Right kidney (tissue), 9 donors: ENCODE data around the gene TAF6.

Experiments used
- DNase-seq: peaks from one replicate; pipeline ENCODE4 v3.0.0-alpha.2; 2016
- long read RNA-seq, 8 donors: transcript quantifications; one replicate each; lab custom pipeline, GENCODE V29; 2026

Gene TAF6
- long read RNA-seq, donor 1, transcript TAF6-211 (15 exons, 2,464 nt): major isoform, 5 of 5 reads
- long read RNA-seq, donor 1, partial matches to known transcripts: 0 of 5 reads
- long read RNA-seq, donor 1, other reads (novel, unspliced or antisense): 0 of 5 reads
- long read RNA-seq, donor 2, transcript TAF6-211 (15 exons, 2,464 nt): major isoform, 5 of 8 reads
- long read RNA-seq, donor 2, partial matches to known transcripts: 0 of 8 reads
- long read RNA-seq, donor 2, other reads (novel, unspliced or antisense): 0 of 8 reads
- long read RNA-seq, donor 3, partial matches to known transcripts: 0 of 5 reads
- long read RNA-seq, donor 3, other reads (novel, unspliced or antisense): 0 of 5 reads
- long read RNA-seq, donor 4, partial matches to known transcripts: 10 of 12 reads
- long read RNA-seq, donor 4, other reads (novel, unspliced or antisense): 0 of 12 reads
- long read RNA-seq, donor 5, transcript TAF6-211 (15 exons, 2,464 nt): major isoform, 11 of 14 reads
- long read RNA-seq, donor 5, partial matches to known transcripts: 0 of 14 reads
- long read RNA-seq, donor 5, other reads (novel, unspliced or antisense): 0 of 14 reads
- long read RNA-seq, donor 6, transcript TAF6-211 (15 exons, 2,464 nt): major isoform, 10 of 17 reads
- long read RNA-seq, donor 6, partial matches to known transcripts: 5 of 17 reads
- long read RNA-seq, donor 6, other reads (novel, unspliced or antisense): 0 of 17 reads
- long read RNA-seq, donor 7, transcript TAF6-211 (15 exons, 2,464 nt): major isoform, 5 of 26 reads
- long read RNA-seq, donor 7, partial matches to known transcripts: 12 of 26 reads
- long read RNA-seq, donor 7, other reads (novel, unspliced or antisense): 5 of 26 reads
- long read RNA-seq, donor 8, transcript TAF6-211 (15 exons, 2,464 nt): major isoform, 6 of 14 reads
- long read RNA-seq, donor 8, partial matches to known transcripts: 6 of 14 reads
- long read RNA-seq, donor 8, other reads (novel, unspliced or antisense): 0 of 14 reads

DNA sequence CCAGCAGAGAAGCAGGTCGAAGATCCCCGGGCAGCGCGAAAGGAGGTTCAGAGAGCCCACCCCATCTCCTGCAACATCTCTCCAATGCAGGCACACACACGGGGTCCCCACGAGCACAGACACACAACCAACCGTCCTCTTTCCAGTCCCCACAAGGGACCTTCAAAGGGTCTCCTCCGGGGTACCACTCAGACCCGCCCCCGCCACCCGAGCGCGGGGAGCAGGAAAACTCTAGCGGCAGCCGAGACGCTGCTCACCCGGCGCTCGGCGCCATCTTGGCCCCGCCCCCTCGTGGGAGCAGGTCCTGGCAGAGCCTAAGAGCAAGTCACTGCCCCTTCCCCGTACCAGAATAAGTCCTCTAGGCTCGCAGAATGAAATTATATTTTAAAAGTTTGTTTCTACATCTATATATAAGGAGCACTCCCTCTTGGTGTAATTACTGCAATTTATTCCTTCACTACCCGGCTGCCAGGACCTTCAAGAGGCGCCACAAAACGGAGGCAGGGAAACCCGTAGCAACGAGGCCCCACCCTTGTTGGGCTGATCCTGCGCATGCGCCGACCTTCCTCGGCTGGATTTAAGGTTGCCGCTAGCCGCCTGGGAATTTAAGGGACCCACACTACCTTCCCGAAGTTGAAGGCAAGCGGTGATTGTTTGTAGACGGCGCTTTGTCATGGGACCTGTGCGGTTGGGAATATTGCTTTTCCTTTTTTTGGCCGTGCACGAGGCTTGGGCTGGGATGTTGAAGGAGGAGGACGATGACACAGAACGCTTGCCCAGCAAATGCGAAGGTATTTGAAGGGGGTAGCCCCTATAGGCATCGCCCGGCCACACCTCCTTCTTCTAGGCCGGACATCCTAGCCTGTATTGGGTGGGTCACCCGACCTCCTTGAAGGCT, at the start of gene TAF6, which contains the start of gene CNPY4:
TSS of gene TAF6 (minus strand) at position 287 of the 898 bp plus-strand sequence. CDS start 5,149 bp downstream, outside the sequence.
TSS of gene CNPY4 (plus strand) at position 563 of the 898 bp plus-strand sequence. CDS start at position 674, 111 bp downstream.
- peak; percentile 98 for DNase-seq

DNA sequence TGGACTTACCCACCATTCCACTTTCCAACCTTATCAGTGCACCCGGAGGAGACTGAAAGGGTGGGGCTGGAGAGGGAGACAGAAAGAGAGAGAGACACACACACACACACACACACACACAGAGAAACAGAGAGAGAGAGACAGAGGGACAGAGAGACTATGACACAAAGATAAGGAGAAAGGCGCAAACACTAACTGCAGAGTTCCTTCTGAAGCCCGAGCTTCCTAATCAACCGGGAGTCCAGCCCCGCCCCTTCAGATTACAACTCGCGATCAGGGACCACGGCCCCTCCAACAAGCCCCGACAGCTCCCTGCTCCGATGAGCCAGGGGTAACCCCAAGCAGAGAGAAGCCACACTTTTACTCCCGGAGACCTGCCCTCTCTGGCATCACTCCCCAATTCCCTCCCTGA, 48.8 kb upstream of the TAF6 start:
- no peak for DNase-seq

DNA sequence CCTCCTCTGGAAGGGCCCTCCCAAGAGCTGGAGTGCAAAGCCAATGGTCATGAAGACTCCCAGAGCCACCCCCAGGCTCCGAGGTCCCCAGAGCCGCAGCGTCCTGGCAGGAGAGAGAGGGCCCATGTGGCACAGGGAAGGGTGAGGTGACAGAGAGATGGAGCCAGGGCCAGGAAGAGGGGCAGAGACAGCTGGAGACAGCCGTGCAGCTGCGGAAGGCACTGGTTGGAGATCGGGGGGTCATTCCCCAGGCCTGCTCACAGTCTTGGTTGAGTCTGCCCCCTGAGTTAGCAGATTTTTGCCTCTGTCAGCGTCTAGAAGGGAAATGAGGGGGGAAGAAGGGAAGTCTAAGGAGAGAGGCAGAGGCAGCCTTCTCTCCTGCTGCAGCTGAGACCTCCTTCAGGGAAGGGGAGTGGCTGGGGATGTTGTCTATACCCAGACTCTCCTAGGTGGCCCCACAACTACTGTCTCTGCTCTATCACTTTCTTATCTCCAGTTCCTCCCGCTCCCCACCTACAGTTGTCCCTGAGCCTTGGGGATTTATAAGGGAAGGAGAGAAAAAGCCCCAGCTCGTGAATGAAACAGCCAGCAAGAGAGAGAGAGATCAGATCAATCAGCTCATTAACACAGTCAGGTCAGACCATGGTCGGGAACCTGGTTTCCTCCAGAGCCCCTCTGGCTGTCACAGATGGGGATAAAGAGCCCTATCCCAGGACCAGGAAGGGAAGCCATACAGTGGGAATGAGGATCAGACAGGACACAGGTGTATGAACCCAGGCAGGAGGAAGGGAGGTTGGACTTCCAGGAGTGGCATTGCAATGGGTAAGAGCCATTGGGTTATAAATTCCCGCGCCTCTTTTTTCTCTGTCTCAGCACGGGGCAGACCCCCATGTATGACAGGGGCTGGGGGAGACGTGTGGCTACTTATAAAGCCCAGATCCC, 48.1 kb upstream of the TAF6 start:
- DNase-seq: no peak

- no peak for DNase-seq
These were observed 47.3 kb upstream of the TAF6 start for GRCh38 chr7:100166317-100166940.

GRCh38 chr7:100163871-100164270, 44.7 kb upstream of the TAF6 start:
- DNase-seq: no peak

DNA sequence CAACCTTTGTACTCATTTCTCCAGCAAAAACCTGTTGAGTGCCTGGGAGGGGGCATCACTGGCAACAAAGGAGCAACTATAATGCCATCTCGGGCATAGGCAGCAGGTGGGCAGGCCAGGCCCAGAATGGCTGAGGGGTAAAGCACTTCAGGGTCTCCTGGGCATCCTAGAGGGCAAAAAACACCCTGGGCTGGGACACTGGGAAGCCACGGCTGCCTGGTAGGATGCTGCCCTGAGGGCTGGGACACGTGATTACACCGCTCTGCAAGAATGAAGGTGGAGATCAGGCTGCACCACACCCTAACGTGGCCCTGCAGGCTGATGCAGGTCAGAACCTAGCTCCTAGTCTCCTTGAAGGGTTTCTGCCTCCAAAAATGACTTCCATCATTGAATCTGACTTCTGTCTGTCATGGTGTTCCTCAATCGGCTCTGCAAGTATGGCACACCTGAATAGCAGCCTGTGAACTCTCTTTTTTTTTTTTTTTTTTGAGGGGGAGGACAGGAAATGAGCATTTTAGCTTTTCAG, 43.9 kb upstream of the TAF6 start:
- DNase-seq: no peak

DNA sequence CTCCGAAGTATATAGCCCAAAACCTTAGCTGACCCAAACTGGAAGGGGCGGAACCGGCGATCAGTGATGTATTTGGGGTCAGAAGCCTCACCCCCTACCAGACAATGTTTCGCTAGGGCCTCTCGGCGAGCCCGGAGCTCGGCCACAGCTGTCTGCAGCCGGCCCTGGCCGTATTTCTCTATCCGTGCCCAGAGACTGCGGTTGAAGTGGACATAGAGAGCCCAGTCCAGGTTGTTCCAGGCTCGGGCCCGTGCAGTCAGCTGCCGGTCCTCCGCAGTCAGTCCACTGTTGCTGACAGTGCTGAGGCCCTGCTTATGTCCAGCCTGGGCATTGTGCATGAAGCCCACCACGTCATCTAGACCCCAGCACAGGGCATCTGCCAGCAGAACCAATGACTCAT, 40.9 kb upstream of the TAF6 start:
- DNase-seq: no peak

DNA sequence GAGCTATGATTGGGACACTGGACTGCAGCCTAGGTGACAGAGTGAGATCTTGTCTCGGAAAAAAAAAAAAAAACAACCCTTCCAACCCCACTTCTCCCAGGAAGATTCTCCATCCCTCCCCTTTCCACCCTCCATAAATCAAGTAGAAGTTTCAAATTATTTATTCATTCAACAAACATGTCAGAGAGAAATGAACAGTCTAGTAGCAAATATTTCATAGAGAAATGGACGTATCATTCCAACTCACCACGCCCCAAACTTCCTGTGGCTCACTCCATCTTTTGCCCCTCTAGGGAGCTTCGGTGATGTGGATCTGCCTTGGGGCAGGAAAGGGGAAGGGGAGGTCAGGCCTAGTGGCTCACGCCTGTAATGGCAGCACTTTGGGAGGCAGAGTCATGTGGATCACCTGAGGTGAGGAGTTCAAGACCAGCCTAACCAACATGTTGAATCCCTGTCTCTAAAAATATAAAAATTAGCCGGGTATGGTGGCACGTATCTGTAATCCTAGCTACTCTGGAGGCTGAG, 40.0 kb upstream of the TAF6 start:
- DNase-seq: no peak

- peak; percentile 95 for DNase-seq
These were observed 39.3 kb upstream of the TAF6 start, which contains the start of gene TRAPPC14 for GRCh38 chr7:100158229-100159098. TSS of gene TRAPPC14 (minus strand) at chr7:100158723. CDS start at chr7:100158499, 224 bp downstream.

GRCh38 chr7:100157334-100158228, 38.4 kb upstream of the TAF6 start:
- no peak for DNase-seq

DNA sequence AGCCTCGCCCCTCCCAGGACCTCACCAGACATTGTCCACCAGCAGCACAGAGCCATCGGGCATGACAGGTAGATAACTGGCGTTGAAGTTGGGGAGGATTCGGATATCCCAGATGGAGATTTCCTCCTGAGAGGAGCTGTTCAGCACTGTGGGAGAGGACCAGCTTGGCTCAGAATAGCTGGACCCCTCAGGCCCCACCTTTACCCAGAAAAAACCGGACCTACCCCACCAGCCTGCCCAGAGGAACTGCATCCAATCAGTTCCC, 37.8 kb upstream of the TAF6 start:
- DNase-seq: no peak

GRCh38 chr7:100156331-100157068, 37.3 kb upstream of the TAF6 start:
- no peak for DNase-seq

GRCh38 chr7:100155553-100156317, 36.6 kb upstream of the TAF6 start:
- DNase-seq: no peak

GRCh38 chr7:100154651-100155491, 35.7 kb upstream of the TAF6 start:
- no peak for DNase-seq
